DOHH2 (cell line): Measurements from ENCODE around the gene MAB21L3.

Experiments
- H3F3A ChIP-seq: fragments of 200-600 bp; sonication (generic), shearing (Covaris generic); 2 replicates; pipeline ENCODE4 v1.6.0; 2016; ENCODE audit warnings: antibody characterized with exemption, mild to moderate bottlenecking; ENCODE audit not compliant: control insufficient read depth, insufficient read depth
- H3K27ac ChIP-seq: fragments of 200-600 bp; sonication (generic); 2 replicates; pipeline ENCODE4 v1.5.1; 2014; ENCODE audit warnings: low read depth, mild to moderate bottlenecking, low read length, moderate library complexity
- H3K27me3 ChIP-seq: fragments of 200-600 bp; sonication (generic); 2 replicates; pipeline ENCODE4 v1.6.1; 2014; ENCODE audit warnings: mild to moderate bottlenecking, low read length, mixed read lengths; ENCODE audit not compliant: control insufficient read depth
- H3K36me3 ChIP-seq: fragments of 200-600 bp; sonication (generic); 2 replicates; pipeline ENCODE4 v1.6.1; 2014; ENCODE audit warnings: mild to moderate bottlenecking, low read length, moderate library complexity, mixed read lengths; ENCODE audit not compliant: control insufficient read depth
- H3K4me1 ChIP-seq: fragments of 200-600 bp; sonication (generic); 2 replicates; pipeline ENCODE4 v1.6.1; 2014; ENCODE audit warnings: mild to moderate bottlenecking, low read length, mixed read lengths; ENCODE audit not compliant: control insufficient read depth
- H3K4me2 ChIP-seq: fragments of 200-600 bp; sonication (generic); 2 replicates; pipeline ENCODE4 v1.6.0; 2014; ENCODE audit warnings: mild to moderate bottlenecking, low read length, moderate library complexity
- H3K4me3 ChIP-seq: fragments of 200-600 bp; sonication (generic); 2 replicates; pipeline ENCODE4 v1.5.1; 2014; ENCODE audit warnings: mild to moderate bottlenecking, low read length, mixed read lengths
- H3K79me2 ChIP-seq: fragments of 200-600 bp; sonication (generic); 2 replicates; pipeline ENCODE4 v1.6.1; 2014; ENCODE audit warnings: mild to moderate bottlenecking, low read length, mixed read lengths; ENCODE audit not compliant: control insufficient read depth
- H3K9me2 ChIP-seq: fragments of 200-600 bp; sonication (generic); replicated peaks from 2 replicates; pipeline ENCODE4 v1.6.1; 2014; ENCODE audit warnings: mild to moderate bottlenecking, low read length, mixed read lengths; ENCODE audit not compliant: control insufficient read depth
- H3K9me3 ChIP-seq: fragments of 200-600 bp; sonication (generic); 2 replicates; pipeline ENCODE4 v1.6.1; 2014; ENCODE audit warnings: antibody characterized with exemption, low read length, mixed read lengths; ENCODE audit not compliant: control insufficient read depth, insufficient read depth
- H4K20me1 ChIP-seq: fragments of 200-600 bp; sonication (generic); 2 replicates; pipeline ENCODE4 v1.6.0; 2014; ENCODE audit warnings: low read depth, mild to moderate bottlenecking, antibody characterized with exemption, low read length, moderate library complexity; ENCODE audit not compliant: control insufficient read depth, insufficient read depth
- EZH2phosphoT487 ChIP-seq: fragments of 200-600 bp; sonication (generic); IDR thresholded peaks from 2 replicates; pipeline ENCODE4 v1.6.1; 2017; ENCODE audit warnings: borderline replicate concordance, mild to moderate bottlenecking, antibody characterized with exemption, low read length, moderate library complexity, mixed read lengths
- TF ChIP-seq, protein P1 (sequence below): fragments of 200-600 bp; sonication (generic); IDR thresholded peaks from one replicate; pipeline ENCODE4 v1.5.1; 2014; ENCODE audit warnings: antibody characterized with exemption, mild to moderate bottlenecking, low read depth, low read length; ENCODE audit not compliant: poor library complexity, severe bottlenecking

MAB21L3 gene

GRCh38 chr1:116097626-116098025, 13.6 kb upstream of the MAB21L3 start:
- H3K36me3 ChIP-seq: no peaks in the 10 kb centered on the region
- no peak overlapping the region for H3K27ac ChIP-seq
- H3F3A ChIP-seq: no peaks in the 10 kb centered on the region
- no peaks in the 10 kb centered on the region for H3K79me2 ChIP-seq
- no peaks in the 10 kb centered on the region; the same call in 1 of the 2 replicates for H3K9me3 ChIP-seq
- TF ChIP-seq, protein P1, sequence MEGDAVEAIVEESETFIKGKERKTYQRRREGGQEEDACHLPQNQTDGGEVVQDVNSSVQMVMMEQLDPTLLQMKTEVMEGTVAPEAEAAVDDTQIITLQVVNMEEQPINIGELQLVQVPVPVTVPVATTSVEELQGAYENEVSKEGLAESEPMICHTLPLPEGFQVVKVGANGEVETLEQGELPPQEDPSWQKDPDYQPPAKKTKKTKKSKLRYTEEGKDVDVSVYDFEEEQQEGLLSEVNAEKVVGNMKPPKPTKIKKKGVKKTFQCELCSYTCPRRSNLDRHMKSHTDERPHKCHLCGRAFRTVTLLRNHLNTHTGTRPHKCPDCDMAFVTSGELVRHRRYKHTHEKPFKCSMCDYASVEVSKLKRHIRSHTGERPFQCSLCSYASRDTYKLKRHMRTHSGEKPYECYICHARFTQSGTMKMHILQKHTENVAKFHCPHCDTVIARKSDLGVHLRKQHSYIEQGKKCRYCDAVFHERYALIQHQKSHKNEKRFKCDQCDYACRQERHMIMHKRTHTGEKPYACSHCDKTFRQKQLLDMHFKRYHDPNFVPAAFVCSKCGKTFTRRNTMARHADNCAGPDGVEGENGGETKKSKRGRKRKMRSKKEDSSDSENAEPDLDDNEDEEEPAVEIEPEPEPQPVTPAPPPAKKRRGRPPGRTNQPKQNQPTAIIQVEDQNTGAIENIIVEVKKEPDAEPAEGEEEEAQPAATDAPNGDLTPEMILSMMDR: no peak
- no peak for TF ChIP-seq EZH2phosphoT487
- 0 out of 2 replicates have a peak, but pooled peaks cover 3% of the 10 kb centered on the region for H3K27me3 ChIP-seq
- H3K9me2 ChIP-seq: no peaks in the 10 kb centered on the region
- H4K20me1 ChIP-seq: no peaks in the 10 kb centered on the region
- no peak overlapping the region for H3K4me3 ChIP-seq
- no peaks in the 10 kb centered on the region for H3K4me1 ChIP-seq
- H3K4me2 ChIP-seq: no peak overlapping the region

DNA sequence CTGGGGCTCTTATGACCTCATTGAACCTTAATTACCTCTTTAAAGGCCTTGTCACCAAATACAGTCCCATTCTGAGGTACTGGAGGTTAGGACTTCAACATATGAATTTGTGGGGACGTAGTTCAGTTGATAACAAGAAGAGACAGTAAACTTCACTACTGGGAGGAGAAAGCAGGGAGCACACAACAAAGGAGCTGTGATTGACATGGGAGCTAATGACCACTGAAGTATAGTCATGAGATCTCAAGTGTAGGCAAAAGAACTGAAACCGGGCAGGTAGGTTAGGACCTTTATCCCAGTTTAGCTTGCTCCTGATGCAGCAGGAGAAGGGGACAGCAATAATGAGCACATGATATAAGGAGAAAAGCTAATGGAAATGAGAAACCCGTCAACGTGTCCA, 11.8 kb upstream of the MAB21L3 start:
- no peak overlapping the region for H3K27ac ChIP-seq
- no peak overlapping the region for H3K4me3 ChIP-seq
- no peaks in the 10 kb centered on the region for H3K79me2 ChIP-seq
- H3K9me2 ChIP-seq: no peaks in the 10 kb centered on the region
- H3K9me3 ChIP-seq: no peaks in the 10 kb centered on the region; the same call in 1 of the 2 replicates
- 0 out of 2 replicates have a peak, but pooled peaks cover 3% of the 10 kb centered on the region for H3K27me3 ChIP-seq
- H3K36me3 ChIP-seq: no peaks in the 10 kb centered on the region
- no peaks in the 10 kb centered on the region for H3K4me1 ChIP-seq
- H4K20me1 ChIP-seq: no peaks in the 10 kb centered on the region
- TF ChIP-seq, protein P1: no peak
- no peak for TF ChIP-seq EZH2phosphoT487
- H3F3A ChIP-seq: no peaks in the 10 kb centered on the region
- no peak overlapping the region for H3K4me2 ChIP-seq

DNA sequence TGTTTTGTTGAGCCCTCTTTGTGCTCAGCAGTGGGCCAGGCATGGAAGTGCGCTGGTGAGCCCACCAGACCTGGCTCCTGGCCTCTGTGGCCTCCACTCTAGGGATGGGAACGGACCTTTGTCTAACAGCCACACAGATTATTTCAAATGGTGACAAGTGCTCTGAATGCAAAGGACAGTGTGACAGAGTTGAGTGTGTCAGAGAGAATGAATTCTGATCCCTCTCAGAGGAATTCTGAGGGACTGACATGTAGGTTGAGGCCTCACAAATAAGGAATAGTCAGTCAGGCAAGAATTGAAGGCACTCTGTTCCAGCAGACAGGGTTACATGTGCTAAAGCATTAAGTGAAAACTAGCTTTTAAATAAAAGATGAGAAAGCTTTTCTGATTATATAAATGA, 11.3 kb upstream of the MAB21L3 start:
- Histone ChIP-seq H3K9me2 (no peaks in the 10 kb centered on the region), H3K27ac (no peak overlapping the region), H3K36me3 (no peaks in the 10 kb centered on the region), H3K4me1 (no peaks in the 10 kb centered on the region), H3K9me3 (no peaks in the 10 kb centered on the region; the same call in 1 of the 2 replicates), H3K27me3 (0 out of 2 replicates have a peak, but pooled peaks cover 3% of the 10 kb centered on the region), H4K20me1 (no peaks in the 10 kb centered on the region), H3K4me3 (no peak overlapping the region), H3K4me2 (no peak overlapping the region), H3F3A (no peaks in the 10 kb centered on the region), H3K79me2 (no peaks in the 10 kb centered on the region)
- no peak for TF ChIP-seq EZH2phosphoT487
- TF ChIP-seq, protein P1: no peak

DNA sequence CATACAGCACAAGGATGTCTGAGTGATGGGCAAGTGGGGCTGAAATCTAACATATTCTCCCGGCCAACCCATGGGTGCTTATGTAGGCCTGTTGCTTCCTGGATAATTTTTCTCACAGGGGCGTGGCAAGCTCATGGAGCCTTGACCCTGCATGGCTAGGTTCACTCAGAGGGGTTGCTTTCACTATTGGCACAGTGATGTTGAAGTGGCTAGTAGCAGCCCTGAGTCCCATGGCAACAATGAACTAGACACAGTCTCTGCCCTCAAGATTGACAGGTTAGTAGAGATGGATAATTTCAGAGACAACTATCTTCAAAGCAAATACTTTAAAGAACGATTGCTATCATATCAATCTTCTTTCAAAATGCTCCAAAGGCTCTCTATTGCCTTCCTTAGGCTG, 6.5 kb upstream of the MAB21L3 start:
- no peaks in the 10 kb centered on the region for H3K4me1 ChIP-seq
- H3K36me3 ChIP-seq: no peaks in the 10 kb centered on the region
- no peaks in the 10 kb centered on the region for H3F3A ChIP-seq
- no peaks in the 10 kb centered on the region for H3K79me2 ChIP-seq
- H4K20me1 ChIP-seq: no peaks in the 10 kb centered on the region
- H3K27ac ChIP-seq: no peak overlapping the region
- H3K9me2 ChIP-seq: no peaks in the 10 kb centered on the region
- no peak overlapping the region for H3K4me2 ChIP-seq
- TF ChIP-seq, protein P1: no peak
- TF ChIP-seq EZH2phosphoT487: no peak
- no peaks in the 10 kb centered on the region for H3K27me3 ChIP-seq
- H3K4me3 ChIP-seq: no peak overlapping the region
- no peaks in the 10 kb centered on the region for H3K9me3 ChIP-seq
